HG02840 (cell line): ENCODE results near the gene GRAMD2A.

ENCODE experiments used
- ATAC-seq: cut with Tn5 transposase; IDR thresholded peaks from one replicate; pipeline ENCODE4 v1.9.1; 2021; ENCODE audit warnings: mild to moderate bottlenecking, moderate library complexity, moderate number of reproducible peaks; ENCODE audit not compliant: unreplicated experiment, low FRiP score

Gene GRAMD2A

DNA sequence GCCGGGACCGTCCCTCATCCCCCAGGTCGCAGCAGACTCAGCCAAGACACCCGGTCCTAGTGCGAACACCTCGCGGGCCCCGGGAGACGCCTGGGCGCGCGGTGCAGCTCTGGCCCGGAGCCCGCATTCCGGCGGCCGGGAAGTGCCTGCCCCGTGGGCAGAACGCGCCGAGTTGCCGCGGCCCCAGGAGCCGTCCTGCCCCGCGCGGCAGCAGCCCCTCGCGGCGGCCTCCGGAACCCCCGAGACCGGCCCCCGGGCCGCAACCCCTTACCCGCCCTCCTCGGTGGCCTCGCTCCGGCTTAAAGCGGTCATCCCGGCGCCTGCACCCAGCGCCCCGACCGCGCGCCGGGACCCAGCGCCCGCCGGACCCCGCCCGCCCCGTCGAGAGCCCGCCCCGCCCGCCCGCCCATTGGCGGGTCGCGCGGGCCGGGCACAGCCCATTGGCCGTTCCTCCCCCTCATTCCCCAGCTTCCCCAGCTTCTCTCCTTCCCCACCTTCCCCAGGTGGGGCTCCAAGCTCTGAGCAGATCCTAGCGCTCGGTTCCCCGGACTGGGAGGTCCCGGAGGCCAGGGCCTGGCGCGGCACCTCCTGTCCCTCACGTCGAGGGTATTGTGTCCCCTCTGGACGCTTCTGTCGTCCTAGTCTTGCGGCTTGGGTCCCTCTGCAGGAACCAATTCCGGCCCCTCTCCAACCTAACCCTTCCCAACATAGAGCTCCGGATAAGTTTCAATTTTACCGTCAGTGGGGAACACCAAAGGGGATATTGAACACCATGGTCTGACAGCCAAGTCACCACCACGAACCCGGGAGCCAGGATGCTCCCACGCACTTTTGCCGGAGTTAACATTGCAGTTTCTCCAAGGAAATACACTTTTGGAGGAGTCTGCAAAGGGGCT is at the start of gene GRAMD2A:
Gene GRAMD2A, minus strand, starts transcription at position 328 of the 896 bp plus-strand sequence.
- no peak for ATAC-seq

- ATAC-seq: no peak
Observed at GRCh38 chr15:72242775-72243370, 45.3 kb upstream of the GRAMD2A start.

GRCh38 chr15:72239652-72240051 is 42.1 kb upstream of the GRAMD2A start:
- ATAC-seq: no peak

DNA sequence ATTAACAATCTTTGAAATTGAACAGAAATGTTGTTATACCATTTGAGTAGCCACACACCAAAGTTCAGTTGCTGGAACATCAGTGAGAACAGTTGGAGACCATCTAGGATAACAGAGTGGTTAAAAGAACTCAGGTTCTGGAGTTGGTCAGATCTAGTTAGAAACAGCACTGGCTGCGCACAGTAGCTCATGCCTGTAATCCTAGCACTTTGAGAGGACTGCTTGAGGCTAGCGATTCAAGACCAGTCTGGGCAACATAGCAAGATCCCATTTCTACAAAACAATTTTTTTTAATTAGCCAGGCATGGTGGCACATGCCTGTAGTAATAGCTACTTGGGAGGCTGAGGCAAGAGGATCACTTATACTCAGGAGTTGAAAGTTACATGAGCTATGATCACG is 41.0 kb upstream of the GRAMD2A start:
- no peak for ATAC-seq

GRCh38 chr15:72237853-72238224 is 40.3 kb upstream of the GRAMD2A start:
- ATAC-seq: no peak

DNA sequence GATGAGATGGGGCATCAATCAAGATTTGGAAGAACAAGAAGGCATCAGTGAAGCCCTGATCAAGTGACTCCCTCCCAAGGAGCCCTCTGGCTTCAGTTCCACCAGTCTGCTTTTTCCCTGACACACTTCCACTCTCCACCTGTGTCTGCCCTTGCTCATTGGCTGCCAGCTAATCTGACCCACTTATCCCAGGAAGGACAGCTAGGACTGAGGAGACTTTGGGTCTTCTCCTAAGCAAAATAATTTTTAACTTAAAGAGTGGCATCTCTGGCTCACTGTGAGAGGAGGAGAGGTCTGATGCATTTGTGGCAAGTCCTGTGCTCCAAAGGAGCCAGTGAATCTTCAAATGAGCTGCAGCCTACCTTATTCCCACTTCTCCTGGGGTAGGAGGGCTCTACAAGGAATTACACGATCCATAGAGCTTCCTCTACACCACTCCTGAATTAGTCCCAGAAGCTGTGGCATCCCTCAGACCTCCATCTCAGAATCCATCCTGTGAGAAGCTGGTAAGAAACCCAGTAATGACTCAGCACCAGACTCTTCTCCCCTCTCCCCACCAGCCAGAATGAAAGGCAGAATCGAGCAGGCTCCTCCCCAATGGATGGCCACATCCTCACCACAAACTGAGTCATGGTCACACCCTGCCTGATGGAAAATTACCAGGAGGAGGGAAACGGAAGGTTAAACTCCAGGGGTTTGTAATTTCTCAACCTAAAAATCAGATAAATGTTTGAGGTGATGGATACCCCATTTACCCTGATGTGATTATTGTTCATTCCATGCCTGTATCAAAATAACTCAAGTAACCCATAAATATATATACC is 39.7 kb upstream of the GRAMD2A start:
- peak; percentile 68 for ATAC-seq

- ATAC-seq: no peak
Observed at GRCh38 chr15:72236381-72237003, 38.9 kb upstream of the GRAMD2A start.

DNA sequence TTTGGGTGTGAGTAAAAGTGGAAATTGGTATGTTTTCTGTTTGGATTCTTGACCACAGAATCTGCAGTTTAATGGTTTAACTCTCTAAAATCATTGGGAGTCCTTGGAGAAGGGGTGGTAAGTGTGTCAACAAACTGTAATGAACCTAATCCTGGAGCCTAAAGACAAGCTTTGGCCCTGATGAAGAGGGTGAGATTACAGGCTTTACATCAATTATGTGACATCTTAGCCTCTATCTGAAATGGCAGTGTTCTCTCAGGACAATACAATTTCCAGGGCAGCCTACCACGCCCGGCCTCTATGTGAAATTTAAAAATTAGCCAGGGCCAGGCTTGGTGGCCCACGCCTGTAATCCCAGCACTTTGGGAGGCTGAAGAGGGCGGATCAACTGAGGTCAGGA is 37.7 kb upstream of the GRAMD2A start:
- no peak for ATAC-seq

GRCh38 chr15:72233769-72234168 is 36.2 kb upstream of the GRAMD2A start:
- no peak for ATAC-seq

DNA sequence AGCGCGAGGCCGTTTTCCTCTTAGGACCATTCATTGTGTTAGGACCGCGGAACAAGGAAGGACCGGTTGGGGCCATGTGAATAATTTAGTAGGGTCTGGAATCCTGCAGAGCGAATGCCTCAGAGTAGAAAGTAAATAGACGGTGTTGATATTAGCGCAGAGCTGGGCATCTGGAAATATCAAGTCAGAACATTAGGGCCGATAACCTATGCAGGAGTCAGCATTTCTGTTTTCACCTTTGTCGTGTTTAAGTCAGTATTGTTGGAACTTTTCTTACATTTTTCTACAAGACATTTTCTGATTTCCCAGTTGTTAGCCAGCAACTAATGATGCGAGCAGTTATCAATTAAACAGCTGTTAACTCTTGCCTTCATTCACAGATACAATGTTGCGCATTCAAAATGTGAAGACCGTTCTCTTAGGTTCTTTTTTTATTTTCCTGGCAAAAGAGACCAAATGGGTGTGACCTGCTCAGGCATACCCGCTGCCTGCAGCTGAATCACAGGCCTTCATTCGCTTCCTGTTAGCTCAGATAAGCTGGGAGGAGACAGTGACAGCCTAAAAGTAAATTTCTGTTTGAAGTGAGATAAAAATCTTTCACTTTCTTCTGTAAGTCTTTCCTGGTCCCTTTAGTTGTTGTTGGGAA is 34.4 kb upstream of the GRAMD2A start:
- ATAC-seq: no peak

DNA sequence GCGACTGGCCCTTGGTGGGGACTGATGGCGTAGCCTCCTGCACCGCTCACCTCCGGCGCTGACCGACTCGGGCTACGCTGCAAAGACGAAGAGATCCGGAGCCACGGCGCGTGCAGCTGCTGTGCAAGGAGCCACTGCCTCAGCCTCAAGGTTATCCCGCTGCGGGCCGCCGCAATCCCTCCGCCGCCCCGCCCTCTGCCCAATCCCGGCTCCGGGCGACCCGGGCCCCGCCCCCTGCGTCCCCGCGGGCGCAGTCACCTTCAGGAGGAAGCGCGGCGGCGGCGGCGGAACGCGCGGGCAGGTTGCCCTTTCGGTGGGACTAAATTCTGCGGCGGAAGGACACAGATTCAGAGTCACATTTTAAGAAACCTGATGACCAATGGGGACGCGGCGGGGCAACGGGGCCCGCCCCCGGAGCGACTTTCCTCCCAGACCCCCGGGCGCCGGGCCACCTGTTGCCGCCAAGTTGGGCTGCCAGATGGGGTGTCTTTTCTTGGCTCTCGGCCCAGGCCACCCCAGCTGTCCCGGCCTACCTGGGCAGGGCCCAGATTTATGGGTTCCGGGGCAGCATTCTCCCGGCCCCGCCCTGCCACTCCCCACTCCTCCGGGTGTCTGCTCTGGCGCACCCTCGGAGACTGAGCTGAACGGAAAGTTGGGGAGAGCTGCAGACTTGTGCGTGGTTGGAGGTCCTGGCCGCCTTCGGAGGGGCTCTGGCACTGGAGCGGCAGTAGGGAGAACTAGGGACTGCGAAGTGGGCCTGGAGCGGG is 33.7 kb upstream of the GRAMD2A start, which contains the start of gene PKM:
Gene PKM, minus strand, starts transcription at position 125 of the 767 bp plus-strand sequence. CDS start 12,093 bp downstream, outside the sequence.
- peak; percentile 39 for ATAC-seq

DNA sequence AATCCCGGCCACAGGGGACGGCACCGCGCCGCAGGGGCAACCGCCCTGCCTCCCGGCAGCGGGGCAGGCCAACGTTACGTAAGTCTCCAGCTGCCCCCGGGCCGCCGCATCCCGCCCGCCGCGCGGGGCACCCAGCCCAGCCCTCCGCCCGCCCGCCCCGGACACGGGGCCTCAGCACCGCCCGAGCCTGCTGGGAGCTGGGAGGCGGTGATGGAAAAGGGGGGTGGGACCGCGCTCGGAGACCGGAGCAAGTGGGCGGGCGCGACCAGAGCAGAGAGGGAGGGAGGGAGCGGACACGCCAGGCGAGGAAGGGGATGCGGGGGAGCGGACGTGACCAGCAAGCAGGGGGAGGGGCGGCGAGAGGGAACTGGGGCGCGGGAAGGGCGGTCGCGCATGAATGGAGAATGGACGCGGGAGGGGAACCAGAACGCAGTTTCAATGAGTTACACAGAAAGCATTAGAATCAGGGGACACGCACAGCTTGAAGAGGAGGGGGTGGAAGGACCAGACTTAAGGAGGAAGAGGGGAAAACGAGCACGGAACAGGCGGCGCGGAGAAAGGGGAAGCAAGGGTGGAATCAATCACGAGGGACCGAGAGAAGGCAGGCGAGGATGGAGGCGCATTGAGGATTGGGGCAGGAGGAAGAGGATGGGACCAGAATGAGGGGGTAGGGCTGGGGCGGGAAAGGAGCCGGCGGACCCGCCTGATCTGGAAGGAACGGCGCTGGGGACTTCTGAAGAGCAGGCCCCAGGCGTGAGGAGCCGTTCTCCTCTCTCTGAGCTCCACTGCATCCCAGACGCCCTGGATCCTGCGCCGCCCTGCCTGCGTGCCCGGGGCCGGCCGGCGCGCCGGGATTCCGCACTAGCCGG is 32.8 kb upstream of the GRAMD2A start:
- ATAC-seq: no peak

GRCh38 chr15:72229947-72230196 is 32.3 kb upstream of the GRAMD2A start:
- ATAC-seq: no peak

DNA sequence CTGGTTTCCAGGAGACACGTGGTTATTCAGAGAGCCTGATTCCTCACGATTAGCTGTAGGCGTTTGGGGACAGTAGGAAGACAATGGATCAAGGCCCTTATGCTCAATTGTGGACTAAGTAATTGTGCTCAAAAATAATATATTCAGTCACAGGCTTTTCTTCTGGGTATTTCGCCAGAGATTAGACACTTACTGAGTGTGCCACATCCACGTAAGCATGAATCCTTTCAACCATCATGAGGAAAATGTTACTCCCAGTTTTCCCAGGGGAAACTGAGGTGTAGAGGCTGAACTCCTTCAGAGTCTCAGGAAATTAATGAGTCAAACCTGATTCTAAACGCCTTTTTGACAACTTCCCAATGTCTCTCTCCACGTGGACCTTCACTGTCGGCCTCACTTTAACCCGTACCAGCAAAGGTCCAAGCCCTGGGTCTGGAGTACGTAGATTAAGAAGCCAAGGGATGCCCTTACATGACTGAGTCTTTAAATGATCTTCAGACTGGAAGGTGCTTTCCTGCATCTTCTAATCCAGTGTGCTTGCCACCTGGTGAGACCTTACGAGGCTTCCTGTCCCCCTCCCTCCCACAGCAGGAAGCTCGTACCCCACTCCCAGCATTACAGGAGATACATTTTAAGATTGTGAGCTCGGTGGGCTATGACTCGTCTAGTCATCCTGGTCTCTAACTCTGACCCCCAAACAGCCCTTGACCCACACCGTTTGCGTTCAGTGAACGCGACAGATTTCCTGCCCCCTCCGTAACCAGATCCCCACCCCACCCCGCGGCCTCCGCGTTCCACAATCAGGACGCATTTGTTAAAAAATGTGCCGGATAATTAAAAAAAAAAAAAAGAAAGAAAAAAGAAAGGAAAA is 31.7 kb upstream of the GRAMD2A start:
- no peak for ATAC-seq

- no peak for ATAC-seq
Observed at GRCh38 chr15:72227720-72228119, 30.1 kb upstream of the GRAMD2A start.

GRCh38 chr15:72227192-72227586 is 29.6 kb upstream of the GRAMD2A start:
- ATAC-seq: no peak

DNA sequence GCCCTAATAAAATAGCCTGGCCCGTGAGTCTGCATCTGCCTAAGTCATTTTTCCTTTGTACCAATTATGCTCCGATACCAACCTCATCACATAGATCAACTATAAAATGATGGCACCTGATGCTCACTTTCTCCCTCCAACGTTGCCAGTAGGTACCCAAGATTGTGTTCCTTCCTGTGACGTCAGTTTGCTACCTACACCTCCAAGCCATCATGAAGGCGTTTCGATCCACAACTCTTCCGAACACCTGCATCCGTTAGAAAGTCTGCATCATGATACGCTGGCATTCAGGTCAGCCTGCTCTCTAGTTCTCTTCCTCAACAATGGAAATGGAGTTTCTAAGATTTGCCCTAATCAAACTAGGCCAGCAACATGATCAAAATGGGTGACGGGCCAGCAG is 25.7 kb upstream of the GRAMD2A start:
- no peak for ATAC-seq

GRCh38 chr15:72222393-72222792 is 24.8 kb upstream of the GRAMD2A start:
- no peak for ATAC-seq
